Thoracic aorta (tissue), 2 donors: ENCODE results near the gene AKAP17A. TPM values are rescaled to one million over a fixed set of nuclear protein-coding genes. Genes with fewer than 3 reads are reported as not detected.

Source experiments
- ATAC-seq: fragments of 150-250 bp; one replicate; pipeline ENCODE4 v1.8.0; 2017; ENCODE audit warnings: low read depth; ENCODE audit not compliant: insufficient number of reproducible peaks, low FRiP score
- DNase-seq: peaks from one replicate; pipeline ENCODE4 v3.0.0-alpha.2; 2020; ENCODE audit warnings: low spot score
- H3K27ac ChIP-seq, 2 donors: fragments of 200-600 bp; sonication (generic); 1 replicate in 1 of 2; 2 replicates in 1 of 2; pipeline ENCODE4 v1.5.1; 2016; ENCODE audit warnings: mild to moderate bottlenecking in 2 of 2, moderate library complexity in 2 of 2
- H3K27me3 ChIP-seq: fragments of 200-600 bp; sonication (generic); replicated peaks from 2 replicates; pipeline ENCODE4 v1.6.0; 2016; ENCODE audit warnings: mild to moderate bottlenecking; ENCODE audit not compliant: insufficient read depth
- H3K36me3 ChIP-seq: fragments of 200-600 bp; sonication (generic); one replicate; pipeline ENCODE4 v1.5.1; 2016
- H3K4me1 ChIP-seq, 2 donors: fragments of 200-600 bp; sonication (generic); 1 replicate in 1 of 2; 2 replicates in 1 of 2; pipeline versions ENCODE4 v1.5.1 to v1.6.0; 2016; ENCODE audit warnings: low read depth in 2 of 2, mild to moderate bottlenecking in 1 of 2; ENCODE audit not compliant: control insufficient read depth in 1 of 2
- H3K4me3 ChIP-seq: fragments of 200-600 bp; sonication (generic); 2 replicates; pipeline ENCODE4 v1.5.1; 2016; ENCODE audit warnings: mild to moderate bottlenecking
- H3K9me3 ChIP-seq: fragments of 200-600 bp; sonication (generic); 2 replicates; pipeline ENCODE4 v1.5.1; 2016
- CTCF ChIP-seq: fragments of 200-600 bp; sonication (generic); IDR thresholded peaks from one replicate; pipeline ENCODE4 v1.5.1; 2019; ENCODE audit warnings: antibody characterized with exemption
- total RNA-seq, 2 donors: library from RNA; depleted of rRNA; stranded (reverse); fragments of >200 nt; gene quantifications; one replicate each; pipeline versions ENCODE4 v1.1.0 to v1.2.3, GENCODE V29; 2016

AKAP17A gene
- total RNA-seq, 2 donors from 2014 or later, result 53.3 to 71.5 TPM

- ATAC-seq (no peak), DNase-seq (no peak)
- H3K27me3 ChIP-seq, result no peaks in the 10 kb centered on the region
- peaks cover 79% of the 10 kb centered on the region for H3K36me3 ChIP-seq
- TF ChIP-seq CTCF, result no peak
- no peak overlapping the region for H3K4me3 ChIP-seq
- H3K9me3 ChIP-seq, result no peaks in the 10 kb centered on the region
- no peaks in the 10 kb centered on the region for H3K4me1 ChIP-seq
- H3K27ac ChIP-seq, result no peak overlapping the region
These were observed 7.7 kb downstream of the AKAP17A start for GRCh38 chrX:1598876-1599790.

GRCh38 chrX:1599791-1600405 is 8.5 kb downstream of the AKAP17A start:
- Histone ChIP-seq H3K36me3 (peaks cover 73% of the 10 kb centered on the region), H3K9me3 (no peaks in the 10 kb centered on the region), H3K27ac (no peak overlapping the region), H3K4me1 (no peaks in the 10 kb centered on the region), H3K27me3 (no peaks in the 10 kb centered on the region), H3K4me3 (no peak overlapping the region)
- TF ChIP-seq CTCF, result no peak
- DNase-seq (no peak), ATAC-seq (no peak)

GRCh38 chrX:1600406-1601050 is 9.1 kb downstream of the AKAP17A start:
- H3K27ac ChIP-seq, result no peak overlapping the region
- H3K4me1 ChIP-seq, result no peaks in the 10 kb centered on the region
- peaks cover 67% of the 10 kb centered on the region for H3K36me3 ChIP-seq
- TF ChIP-seq CTCF, result no peak
- H3K9me3 ChIP-seq, result no peaks in the 10 kb centered on the region
- H3K27me3 ChIP-seq, result no peaks in the 10 kb centered on the region
- DNase-seq (no peak), ATAC-seq (no peak)
- no peak overlapping the region for H3K4me3 ChIP-seq

- H3K27ac ChIP-seq, result no peak overlapping the region
- ATAC-seq (no peak), DNase-seq (no peak)
- no peaks in the 10 kb centered on the region for H3K4me1 ChIP-seq
- TF ChIP-seq CTCF, result no peak
- H3K27me3 ChIP-seq, result no peaks in the 10 kb centered on the region
- H3K9me3 ChIP-seq, result no peaks in the 10 kb centered on the region
- H3K4me3 ChIP-seq, result no peak overlapping the region
- H3K36me3 ChIP-seq, result peaks cover 60% of the 10 kb centered on the region
These were observed 9.8 kb downstream of the AKAP17A start for GRCh38 chrX:1601051-1601767.

- H3K4me1 ChIP-seq, result no peaks in the 10 kb centered on the region
- no peak for DNase-seq
- H3K4me3 ChIP-seq, result no peak overlapping the region
- H3K27ac ChIP-seq, result no peak overlapping the region
- no peaks in the 10 kb centered on the region for H3K9me3 ChIP-seq
- no peaks in the 10 kb centered on the region for H3K27me3 ChIP-seq
- no peak for TF ChIP-seq CTCF
- peaks cover 59% of the 10 kb centered on the region for H3K36me3 ChIP-seq
- ATAC-seq, result no peak
These were observed 10.3 kb downstream of the AKAP17A start for GRCh38 chrX:1601768-1602085.
